Measurements from ENCODE around the gene SSX3.
"Not testable (repeated sequence)": the region's sequence is repeated elsewhere in the genome, so short reads cannot be mapped to it uniquely, and the experiment has no call there.

DNA sequence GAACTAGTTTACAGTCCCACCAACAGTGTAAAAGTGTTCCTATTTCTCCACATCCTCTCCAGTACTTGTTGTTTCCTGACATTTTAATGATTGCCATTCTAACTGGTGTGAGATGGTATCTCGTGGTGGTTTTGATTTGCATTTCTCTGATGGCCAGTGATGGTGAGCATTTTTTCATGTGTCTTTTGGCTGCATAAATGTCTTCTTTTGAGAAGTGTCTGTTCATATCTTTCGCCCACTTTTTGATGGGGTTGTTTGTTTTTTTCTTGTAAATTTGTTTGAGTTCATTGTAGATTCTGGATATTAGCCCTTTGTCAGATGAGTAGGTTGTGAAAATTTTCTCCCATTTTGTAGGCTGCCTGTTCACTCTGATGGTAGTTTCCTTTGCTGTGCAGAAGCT is 40.4 kb upstream of the SSX3 start:
- not testable (repeated sequence) for TF ChIP-seq POLR2A (IDR thresholded peaks at IDR 0.05)
- TF ChIP-seq, protein P1, sequence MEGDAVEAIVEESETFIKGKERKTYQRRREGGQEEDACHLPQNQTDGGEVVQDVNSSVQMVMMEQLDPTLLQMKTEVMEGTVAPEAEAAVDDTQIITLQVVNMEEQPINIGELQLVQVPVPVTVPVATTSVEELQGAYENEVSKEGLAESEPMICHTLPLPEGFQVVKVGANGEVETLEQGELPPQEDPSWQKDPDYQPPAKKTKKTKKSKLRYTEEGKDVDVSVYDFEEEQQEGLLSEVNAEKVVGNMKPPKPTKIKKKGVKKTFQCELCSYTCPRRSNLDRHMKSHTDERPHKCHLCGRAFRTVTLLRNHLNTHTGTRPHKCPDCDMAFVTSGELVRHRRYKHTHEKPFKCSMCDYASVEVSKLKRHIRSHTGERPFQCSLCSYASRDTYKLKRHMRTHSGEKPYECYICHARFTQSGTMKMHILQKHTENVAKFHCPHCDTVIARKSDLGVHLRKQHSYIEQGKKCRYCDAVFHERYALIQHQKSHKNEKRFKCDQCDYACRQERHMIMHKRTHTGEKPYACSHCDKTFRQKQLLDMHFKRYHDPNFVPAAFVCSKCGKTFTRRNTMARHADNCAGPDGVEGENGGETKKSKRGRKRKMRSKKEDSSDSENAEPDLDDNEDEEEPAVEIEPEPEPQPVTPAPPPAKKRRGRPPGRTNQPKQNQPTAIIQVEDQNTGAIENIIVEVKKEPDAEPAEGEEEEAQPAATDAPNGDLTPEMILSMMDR (IDR thresholded peaks at IDR 0.05), result not testable (repeated sequence)
